NCI-H82 (cell line): ENCODE measurements around the gene MRPS27.

Source experiments
- DNase-seq: peaks from one replicate; lab custom pipeline; 2025; lab: John Stamatoyannopoulos, UW

The MRPS27 gene

GRCh38 chr5:72319976-72320752 lies at the start of gene MRPS27, which contains the start of gene PTCD2:
Gene MRPS27, minus strand, starts transcription at chr5:72320240. Its CDS starts 19 bp downstream, at chr5:72320221.
Gene PTCD2, plus strand, starts transcription at chr5:72320373. Its CDS starts 10 bp downstream, at chr5:72320383.
- DNase-seq = peak; percentile 99

DNA sequence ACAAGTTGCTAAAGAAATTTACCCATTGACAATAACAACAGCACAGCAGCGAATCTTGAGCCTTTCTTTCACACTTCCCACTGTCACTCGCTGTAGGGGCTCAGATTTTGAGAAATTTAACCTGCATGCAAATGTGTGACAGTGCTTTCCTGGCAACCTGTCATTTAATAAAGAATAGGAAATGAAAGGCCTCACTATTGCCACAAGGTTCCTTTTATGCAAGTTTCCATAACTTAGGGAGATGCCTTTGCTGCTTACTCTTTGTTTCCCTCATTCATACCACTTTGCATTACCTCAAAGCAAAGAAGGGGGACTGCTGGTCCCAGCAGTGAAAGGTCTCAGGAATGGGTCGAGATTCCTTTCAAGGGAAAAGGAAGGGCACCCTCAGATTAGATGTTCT lies 49.7 kb upstream of the MRPS27 start:
- no peak for DNase-seq

- no peak for DNase-seq
These were observed 49.3 kb upstream of the MRPS27 start for GRCh38 chr5:72369301-72369700.

- no peak for DNase-seq
These were observed 48.2 kb upstream of the MRPS27 start for GRCh38 chr5:72368271-72368670.

- peak; percentile 79 for DNase-seq
These were observed 46.4 kb upstream of the MRPS27 start for GRCh38 chr5:72366324-72366976.

DNA sequence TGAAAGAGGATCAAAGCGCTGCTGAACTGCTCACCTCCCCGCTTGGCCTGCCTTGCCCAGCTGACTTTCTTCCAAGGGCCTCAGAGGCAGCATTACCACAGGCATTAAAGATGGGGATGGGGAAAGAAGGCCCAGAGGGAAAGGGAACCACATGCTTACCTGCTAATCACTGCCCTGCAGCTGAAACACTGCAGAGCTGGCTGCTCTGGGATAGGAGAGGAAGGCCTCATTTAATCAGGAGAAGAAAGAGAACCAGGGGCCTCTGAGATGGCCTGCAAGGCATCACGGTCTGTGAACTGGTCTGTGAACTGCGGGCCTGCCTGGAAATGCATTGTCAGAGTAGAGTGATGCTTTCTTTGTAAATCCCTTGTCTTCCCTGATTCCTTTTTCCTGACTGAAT lies 44.9 kb upstream of the MRPS27 start:
- no peak for DNase-seq

DNA sequence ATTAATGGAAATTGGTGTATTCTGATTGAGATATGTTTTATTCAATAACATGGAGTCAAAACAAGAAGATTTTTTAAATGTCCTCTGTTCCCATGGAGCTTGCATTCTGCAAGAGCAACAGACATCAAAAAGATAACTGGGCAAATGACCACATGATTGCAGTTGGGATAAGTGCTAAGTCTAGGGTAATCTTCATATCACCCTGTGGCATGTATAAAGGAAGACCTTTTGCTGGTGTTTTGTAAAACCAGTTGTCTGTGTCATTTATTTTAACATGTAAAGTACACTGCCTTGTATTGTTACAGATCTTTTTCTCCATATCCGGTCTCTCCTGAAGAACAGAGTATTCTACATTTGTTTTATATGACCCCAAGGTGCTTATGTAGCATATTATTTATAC lies 44.1 kb upstream of the MRPS27 start:
- DNase-seq = no peak

DNA sequence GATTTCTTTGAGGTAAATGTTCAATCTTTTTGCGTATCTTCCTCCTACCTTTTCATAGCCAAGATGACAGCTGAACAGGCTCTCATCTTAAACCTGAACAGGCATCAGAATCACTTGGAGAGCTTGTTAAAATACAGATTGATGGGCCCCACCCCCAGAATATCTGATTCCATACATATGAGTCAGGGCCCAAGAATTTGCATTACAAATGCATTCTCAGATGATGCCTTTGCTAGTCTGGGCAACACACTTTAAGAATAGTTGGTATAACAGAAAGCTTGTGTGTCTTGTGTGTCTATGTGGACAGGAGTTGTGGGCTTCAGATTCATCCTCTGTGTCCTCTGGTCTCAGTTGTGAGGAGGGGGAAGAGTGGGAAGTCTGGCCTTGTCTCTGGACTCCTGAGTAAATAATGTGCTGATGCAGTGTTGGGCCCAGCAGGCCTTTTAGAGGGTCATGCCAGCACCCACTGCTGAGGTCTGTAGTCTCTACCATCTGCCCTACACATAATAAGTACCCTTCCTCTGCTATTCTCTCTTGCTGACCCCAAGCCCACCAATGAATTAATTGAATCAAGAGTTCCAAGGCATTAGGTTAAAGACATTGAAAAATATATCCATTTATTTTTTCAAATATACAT lies 43.2 kb upstream of the MRPS27 start:
- DNase-seq = no peak

DNA sequence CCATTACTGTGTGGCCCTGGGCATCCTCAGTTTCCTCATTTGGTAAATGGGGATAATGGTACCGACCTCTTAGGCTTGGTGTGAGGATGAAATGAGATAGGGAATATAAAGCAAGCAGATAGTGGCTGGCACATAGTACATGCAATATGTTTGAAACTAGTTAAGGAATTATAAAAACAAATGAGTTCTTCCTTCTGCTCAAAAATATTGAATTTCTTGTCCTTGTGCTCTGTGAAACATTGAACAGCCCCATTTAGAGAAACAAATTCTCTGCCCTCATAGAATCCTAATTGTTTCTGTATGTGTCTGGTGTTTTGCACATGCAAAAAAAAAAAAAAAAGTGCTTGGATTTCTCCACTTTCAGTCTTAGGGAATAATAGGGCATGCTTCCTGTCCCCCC lies 39.8 kb upstream of the MRPS27 start:
- no peak for DNase-seq

DNA sequence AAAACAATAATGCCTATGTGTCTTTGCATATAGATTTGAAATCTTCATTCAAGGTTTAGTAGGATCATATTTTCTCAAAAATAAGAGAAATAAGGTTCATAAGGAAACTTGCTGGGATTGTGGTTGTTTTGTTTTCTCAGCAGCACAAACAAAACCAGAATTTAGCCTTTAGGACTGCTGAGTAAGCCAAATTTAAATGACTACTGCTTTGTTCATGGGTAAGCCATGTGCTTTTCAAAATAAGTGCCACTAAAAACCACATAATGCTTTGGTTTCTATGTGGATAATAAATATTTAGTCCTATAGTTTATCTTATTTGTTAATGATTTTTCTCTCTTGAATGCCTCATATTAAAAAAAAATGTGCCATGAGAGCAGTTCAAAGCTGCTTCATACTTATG lies 38.9 kb upstream of the MRPS27 start:
- no peak for DNase-seq

DNA sequence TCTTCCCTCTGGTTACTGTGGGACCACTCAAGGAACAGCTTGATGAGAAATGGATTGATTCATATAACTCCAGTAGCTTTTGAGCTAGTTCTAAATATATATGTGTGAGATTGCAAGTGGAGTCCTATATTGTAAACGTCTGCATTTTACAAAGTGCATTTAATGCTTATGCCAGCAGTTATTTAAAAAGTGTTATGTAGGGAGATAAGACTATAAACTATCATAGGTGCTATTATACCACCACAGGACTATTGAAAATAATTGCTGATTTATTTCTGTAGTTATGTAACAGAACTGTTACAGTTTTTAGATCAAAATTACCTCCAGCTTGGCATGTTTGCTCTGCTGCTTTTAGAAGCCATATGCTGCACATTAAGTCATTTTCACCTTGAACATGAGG lies 36.3 kb upstream of the MRPS27 start:
- DNase-seq = peak; percentile 31

DNA sequence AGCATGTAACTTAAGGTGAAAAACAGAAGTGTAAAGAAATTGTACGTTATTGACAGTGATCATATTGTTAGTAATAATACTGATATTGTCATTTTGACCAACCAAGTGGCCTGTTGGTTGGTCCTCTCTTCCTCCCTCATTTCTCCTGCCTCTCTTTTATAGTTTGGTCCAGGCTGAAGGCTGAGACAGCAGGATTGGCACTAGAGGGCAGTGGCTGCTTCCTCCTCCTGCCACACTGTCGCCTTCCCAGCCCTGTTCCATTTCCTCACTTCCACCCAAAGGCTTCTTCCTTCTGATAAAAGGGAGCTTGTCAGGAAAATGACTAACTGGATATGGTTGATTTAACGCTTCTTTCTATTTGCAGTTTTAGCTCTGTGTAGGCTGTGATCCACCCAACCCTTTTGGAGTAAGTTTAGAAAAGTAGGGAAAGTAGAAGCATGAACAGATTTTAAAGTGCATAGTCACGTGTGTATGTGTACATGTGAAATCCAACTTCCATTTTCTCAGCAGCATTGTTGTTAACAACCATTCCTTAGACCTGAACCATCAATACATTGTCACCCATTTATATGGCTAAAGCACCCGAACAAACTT lies 35.8 kb upstream of the MRPS27 start:
- peak; percentile 81 for DNase-seq

- DNase-seq = no peak
These were observed 33.0 kb upstream of the MRPS27 start for GRCh38 chr5:72353046-72353445.

DNA sequence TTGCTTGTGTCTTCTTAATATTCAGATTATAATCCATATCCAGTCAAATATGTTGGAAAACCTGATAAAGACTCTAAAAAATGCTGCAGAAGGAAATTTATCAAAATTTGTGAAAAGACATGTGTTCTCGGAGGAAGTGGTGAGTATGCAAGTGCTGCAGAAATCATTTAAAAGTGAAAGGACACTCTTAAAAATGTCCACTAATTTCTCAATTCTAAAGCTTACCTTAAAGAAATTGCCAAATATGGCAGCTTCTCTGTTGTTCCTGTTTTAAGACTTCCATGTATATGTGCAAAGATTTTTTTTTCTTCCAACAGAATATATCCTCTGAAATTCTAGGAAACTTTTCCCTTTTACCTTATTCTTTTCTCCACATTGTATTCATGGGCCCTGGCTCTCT lies 32.6 kb upstream of the MRPS27 start:
- DNase-seq = no peak

DNA sequence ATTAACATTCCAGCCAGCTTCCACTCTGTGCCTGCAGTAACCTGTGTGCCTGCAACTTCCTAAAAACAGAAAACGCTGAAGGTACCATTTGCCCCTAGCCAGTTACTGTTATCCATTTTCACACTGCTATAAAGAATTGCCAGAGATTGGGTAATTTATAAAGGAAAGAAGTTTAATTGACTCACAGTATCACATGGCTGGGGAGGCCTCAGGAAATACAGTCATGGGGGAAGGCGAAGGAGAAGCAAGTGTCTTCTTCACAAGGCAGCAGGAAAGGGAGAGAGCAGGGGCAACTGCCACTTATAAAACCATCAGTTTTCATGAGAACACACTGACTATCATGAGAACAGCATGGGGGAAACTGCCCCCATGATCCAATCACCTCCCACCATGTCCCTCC lies 31.3 kb upstream of the MRPS27 start:
- DNase-seq = no peak

GRCh38 chr5:72347801-72348308 lies 27.8 kb upstream of the MRPS27 start:
- no peak for DNase-seq

DNA sequence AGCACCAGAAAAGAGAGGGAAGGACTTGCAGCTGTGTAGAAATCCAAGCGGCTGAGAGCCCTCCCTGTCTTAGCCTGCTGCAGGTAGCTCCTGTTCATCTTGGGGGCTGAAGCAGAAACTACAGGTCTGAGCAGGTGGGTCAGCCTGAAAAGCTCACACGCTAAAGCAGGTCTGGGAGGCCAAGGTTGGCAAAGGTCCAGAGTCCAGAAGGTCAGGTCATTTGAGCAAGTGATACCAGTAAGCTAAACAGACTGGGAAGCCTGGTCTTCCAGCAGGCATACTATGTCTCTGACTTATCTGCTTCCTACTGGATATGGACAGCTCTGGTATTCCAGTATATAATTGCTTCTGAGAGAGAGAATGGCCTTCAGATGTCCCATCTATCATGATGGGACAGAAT lies 26.4 kb upstream of the MRPS27 start:
- DNase-seq = no peak

GRCh38 chr5:72338689-72339209 lies 18.7 kb upstream of the MRPS27 start:
- no peak for DNase-seq

- no peak for DNase-seq
These were observed 17.1 kb upstream of the MRPS27 start for GRCh38 chr5:72337159-72337558.

DNA sequence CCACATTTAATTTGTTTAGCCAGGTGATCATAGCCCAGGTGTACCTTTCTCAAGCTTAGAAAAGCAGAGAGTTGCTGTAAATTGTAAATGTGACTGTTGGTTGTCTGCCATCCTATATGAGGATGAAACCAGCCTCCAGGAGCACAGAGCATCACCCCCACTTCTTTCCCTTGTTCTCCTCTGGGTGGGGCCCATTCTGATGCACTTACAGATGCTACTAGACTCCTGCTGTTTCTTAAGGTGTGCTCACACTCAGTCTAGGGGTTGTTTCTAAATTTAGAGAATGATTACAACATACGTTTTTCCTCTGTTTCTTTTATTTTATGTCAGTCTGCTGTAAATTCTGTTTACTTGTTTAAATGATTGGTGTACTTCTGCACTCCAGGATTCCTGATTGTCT lies 10.7 kb upstream of the MRPS27 start:
- DNase-seq = no peak

GRCh38 chr5:72328172-72328571 lies 8.1 kb upstream of the MRPS27 start:
- DNase-seq = no peak

DNA sequence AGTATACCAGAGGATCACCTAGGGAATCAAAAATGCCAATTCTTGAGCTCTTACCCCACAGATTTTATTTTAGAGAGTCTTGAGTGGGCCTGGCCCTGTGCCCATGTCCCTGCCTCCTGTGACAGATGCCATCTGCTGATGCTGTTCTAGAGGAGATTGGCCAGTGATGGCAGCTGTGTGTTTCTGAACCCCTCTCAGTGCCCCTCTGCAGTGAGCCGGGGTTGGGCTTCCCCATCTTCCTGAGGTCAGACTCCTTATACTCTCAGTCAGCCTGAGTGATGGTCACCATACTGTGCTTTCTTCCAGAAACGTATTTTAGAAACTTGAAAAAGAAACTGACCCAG lies 6.2 kb upstream of the MRPS27 start:
- DNase-seq = no peak
